NK-92 (cell line): ENCODE measurements around the gene GNAS.

Source experiments
- DNase-seq: peaks from one replicate; lab custom pipeline; 2025; ENCODE audit not compliant: unreplicated experiment; lab: John Stamatoyannopoulos, UW

The GNAS gene

DNA sequence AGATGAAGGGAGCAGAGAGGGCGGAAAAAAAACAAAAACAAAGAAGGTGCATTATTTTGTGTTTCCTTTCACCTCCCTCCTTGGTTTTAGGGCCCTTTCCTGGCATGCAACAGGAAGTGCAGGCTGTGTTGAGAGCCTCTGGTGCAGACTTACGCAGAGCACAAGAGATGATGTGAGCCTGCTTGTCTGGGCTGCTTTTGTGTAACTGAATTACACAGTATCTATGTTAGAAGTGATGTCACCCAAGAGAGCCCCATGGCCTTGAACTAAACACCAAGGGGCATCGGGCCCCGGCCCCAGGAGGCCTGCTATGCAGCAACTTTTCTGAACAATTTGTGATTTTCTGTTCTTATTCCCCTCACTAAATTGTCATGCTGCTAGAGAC lies 25.5 kb downstream of the GNAS start:
- DNase-seq: no peak

DNA sequence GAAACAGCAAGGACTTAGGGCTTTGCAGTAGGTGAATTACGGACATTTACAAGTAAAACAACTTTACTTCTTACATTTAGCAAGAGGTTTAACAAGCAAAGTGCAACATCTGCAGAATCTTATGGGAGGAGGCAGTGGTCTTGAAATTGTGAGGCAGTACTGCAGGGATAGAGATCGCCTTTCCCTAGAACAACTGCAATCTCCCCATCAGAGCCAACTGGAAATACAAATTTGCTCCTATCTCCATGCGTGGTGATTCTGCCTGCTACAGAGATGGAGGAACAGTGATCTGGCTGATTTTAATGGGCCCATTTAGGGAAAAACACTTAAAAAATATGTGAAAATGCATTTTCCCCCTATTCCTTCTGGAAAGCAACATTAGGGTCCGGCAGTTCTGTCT lies 25.9 kb downstream of the GNAS start:
- no peak for DNase-seq

DNA sequence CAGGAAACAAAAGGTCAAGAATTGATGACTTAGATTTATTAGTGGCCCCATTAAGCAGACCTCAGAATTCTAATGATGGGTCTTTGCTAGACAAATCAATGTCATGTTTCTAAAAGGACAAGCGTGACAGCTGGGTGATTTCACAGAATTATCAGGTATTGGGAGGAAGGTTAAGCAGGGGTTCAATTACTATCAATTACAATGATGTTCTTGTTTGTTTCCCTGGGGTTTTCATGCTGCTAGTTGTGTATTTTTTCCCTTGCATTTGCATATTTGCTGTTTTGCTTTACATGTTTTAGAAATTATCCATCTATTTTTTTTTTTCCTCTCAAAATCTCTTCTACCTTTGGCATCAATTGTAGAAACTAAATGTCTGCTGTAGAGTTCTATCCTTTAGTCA lies 27.9 kb downstream of the GNAS start:
- DNase-seq: no peak

DNA sequence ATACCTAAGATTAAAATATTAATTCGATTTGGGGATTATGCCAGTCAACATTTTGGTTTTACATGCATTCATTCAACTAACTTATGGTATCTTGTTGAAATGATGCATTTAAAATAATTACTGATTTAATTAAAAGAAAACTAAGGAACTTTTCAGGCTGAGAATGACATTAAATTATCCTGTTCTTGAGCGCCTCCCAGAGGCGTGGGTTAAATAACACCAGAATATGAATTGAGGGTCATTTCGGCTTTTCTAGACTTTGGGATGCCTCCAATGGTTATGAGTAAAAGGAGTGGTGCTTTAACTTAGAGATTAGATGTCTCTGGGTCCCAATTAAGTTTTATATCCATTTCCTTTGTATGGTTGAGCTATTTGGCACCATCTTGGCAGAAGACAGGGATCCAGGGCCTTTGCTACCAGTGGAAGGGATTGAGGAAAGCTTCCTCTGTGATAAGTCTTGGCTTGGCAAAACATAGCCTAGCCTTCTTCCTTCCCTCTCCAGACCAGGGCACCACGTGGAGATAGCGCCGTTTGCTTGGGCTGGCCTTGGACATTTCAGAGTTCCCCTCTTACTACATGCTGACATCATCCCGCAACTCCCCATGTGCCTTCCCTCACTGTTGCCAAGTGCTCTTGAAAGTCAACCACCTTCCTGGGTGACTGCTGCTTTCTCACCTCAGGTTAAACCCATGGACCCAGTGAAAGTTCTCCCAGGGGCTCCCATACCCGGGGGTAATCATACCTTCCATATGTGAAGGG lies 28.7 kb downstream of the GNAS start:
- no peak for DNase-seq

DNA sequence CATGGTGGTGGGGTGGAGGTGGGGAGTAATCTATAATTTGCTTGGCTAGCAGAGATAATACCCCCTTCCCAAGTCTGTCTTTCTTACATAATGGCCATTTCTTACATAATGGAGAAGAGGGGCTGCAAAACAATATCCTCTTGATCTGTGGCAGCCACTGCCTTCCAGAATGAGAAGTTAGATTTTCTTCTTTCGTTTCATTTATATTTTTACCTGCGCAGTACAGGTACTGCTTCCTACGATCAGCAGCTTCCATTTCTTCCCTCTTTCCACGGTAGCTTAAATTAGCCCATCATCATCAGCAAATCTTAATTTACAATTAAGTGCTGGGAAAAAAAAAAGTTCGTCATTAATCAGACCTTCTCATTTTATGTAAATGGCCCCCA lies 30.2 kb downstream of the GNAS start:
- DNase-seq: no peak

DNA sequence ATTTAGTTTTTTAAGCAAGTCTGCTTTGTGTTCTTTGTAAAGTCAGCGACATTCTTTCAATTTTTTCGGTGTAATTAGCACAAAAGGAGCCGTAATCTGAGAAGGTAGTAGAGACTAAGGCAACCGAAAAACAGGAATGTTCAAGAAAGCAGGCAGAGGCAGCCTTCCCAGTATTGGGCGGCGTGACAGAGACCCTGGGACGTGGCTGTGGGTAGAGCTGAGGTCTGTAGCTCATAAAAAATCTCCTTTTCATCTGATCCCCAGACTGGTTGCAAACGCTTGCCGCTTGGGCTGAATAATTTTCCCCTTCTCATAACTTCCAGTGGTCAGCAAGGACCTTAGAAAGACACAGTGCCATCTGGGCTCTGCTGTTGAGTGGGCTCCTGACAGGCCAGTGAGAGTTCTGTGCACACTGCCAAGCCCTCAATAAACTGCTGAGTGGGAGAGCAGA lies 30.8 kb downstream of the GNAS start:
- DNase-seq: no peak

DNA sequence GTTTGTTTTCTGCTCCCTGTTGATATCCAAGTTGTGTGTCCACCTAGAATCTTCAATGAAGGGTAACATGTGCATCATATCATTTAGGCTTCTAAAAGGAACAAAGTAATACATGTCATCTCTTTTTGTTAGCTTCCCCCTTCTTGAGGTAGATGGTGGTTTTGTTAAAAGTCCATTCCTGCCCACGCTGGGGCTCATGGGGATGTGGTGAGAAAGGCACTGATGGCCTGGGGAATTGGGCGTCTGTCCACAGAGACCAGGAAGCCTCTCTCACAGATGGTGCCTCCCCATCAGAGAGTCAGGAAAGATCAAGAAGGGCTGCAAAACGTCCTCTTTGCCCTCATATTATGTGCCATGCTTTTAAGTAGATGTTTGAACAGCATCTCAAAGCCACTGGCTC lies 32.5 kb downstream of the GNAS start:
- DNase-seq: no peak

DNA sequence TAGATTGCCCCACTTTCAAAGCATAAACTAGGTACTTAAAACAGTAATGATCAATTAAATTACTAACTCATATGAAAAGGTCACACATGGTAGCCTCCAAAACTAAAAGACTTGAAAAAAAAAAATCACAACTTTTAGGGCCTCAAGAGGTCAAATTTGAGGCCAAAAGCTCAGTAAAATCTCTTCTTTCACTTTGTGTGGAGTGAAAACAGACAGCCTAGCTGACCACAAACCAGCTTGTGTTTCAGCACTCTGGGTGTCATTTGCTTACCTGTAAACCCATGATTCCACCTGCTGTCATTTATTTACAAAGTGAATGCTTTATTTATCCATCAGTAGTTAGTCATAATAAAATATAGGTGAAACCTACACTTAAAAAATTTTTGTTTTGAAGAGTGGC lies 34.0 kb downstream of the GNAS start:
- DNase-seq: no peak

DNA sequence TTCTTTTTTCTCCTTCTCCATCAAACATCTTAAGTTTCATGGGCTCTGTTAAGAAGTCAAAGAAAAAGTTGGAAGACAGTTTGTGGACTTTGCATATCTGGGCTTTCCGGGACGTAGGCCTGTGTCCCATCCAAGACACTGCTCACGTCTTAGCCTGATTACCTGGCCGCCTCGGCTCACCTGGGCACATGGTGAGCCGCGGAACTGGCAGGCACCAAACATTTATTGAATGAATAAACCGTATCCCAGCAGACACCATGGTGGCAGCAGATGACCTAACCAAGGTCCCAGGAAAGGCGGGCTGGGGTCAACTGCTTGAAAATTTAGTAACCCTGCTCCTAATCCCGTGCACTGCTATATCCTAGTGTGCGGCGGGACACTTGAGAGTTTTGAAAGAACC lies 35.6 kb downstream of the GNAS start:
- DNase-seq: no peak

DNA sequence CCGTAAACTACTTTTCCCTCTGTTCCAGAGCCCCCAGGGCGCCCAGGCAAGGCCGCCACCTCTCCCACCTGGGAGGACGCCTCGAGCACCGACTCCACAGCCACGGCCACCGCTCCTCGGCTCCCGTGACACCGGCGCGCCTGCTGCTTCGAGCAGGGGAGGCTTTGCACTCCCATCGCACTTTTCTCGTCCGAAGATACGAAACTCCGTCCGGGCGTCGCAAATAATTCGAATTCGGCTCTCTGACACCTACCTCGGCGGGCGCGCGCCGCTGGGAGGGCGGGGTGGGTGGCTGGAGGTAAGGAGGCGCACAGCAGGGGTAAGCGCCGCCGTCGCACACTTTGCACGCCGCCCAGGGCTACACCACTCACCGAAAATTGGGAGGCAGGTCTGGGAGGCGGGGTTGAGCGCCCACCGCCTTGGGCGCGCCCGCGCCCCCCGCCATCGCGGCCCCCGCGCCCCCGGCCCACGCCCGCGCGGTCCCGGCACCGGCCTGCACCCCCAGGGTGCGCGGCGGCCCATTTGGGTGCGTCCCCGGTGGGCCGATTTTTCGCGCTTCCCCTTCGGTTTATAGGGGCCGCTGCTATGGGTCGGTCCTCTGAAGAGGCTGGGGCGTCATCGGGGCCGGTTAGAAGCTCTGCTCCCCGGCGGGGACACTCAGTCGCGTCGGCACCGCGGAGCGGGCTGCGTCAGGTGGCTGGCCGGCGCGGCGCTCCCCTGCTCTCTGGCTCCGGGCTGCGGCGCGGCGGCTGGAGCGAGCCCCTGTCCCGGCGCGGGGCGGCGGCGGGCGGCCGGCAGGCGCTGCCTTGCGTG lies 36.2 kb downstream of the GNAS start:
- no peak for DNase-seq

DNA sequence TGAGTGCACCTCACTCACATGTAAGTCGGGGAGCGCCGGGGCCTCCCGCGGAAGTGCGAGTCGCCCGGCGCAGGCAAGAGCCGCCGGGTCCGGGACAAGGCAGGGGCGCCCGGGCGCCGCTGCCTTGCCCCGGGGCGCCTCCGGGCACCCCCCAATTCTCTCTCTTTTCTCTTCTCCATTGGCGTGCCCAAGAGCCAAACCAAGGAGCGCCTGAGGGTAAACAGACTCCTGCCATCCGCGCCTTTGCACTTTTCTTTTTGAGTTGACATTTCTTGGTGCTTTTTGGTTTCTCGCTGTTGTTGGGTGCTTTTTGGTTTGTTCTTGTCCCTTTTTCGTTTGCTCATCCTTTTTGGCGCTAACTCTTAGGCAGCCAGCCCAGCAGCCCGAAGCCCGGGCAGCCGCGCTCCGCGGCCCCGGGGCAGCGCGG lies 36.8 kb downstream of the GNAS start:
- no peak for DNase-seq

DNA sequence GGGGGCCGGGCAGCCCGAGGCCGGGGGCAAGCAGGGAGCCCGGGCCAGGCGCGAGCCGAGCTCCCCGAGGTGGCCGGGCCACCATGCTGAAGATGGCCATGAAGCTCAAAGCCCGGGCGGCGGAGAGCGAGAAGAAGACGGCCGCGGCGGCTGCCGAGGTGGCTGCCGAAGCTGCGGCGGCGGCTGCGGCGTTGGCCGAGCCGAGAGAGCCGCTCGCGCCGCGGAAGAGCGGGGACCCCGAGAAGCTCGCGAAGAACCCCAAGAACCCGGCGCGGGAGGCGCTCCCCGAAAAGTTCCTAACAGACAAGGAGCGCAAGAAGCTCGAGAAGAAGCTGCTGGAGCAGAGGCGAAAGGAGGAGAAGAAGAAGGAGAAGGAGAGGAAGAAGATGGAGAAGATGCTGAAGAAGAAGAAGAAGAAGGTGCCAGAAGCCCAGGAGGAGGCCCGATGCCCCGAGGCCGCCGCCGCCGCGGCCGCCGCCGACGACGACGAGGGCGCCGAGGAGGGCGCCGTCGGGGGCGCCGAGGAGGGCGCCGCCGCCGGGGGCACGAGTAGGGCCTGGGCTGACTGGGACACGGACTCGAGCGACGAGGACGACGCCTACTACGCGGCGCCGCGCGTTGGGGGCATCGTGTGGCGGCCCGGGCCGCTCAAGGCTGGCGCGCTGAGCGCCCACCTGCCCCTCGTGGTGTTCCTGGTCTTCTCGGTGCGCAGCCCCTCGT lies 37.4 kb downstream of the GNAS start:
- DNase-seq: no peak

DNA sequence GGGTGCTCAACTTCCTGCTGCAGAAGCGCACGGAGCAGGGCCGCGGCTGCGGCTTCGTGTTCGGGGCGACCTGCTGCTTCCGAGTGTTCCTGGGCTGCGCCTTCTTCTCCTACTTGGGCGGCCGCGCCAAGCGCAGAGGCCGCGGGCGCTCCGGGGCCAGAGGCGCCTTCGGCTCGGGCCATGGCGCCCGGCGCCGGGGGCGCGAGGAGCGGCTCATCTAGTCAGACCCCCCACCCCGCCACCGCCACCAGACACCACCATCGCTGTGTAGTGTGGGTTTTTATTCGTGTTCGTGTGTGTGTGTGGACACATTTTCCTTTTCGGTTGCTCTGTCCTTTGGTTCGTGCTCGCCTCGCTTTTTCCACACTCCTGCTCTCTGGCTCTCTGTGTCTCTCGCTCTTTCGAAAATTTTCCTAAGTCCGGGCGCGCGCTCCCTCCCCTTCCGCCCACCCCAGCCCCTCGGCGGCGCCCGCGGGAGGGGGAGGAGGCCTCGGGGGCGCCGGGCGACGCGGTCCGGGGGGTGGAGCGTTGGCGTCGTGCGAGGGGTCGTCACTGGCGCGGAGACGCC lies 38.1 kb downstream of the GNAS start:
- no peak for DNase-seq

DNA sequence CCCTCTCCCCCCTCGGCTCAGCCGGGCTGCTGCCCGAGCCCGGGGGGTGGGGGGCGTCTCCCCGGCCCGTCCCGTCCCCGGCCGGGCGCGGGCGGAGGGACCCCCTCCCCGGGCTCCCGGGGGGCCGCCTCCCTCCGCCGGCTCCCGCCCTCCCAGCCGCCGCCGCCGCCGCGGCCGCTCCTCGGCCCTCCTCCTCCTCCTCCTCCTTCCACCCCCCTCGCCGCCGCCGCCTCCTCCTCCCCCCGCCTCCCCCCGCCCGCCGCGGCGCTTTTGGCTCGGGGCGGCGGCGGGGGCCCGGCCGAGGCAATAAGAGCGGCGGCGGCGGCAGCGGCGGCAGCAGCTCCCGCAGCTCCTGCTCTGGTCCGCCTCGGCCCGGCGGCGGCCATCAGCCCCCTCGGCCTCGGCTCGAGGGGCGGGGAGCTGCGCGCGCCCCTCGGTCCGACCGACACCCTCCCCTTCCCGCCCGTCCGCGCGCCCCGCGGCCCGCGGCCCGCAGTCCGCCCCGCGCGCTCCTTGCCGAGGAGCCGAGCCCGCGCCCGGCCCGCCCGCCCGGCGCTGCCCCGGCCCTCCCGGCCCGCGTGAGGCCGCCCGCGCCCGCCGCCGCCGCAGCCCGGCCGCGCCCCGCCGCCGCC lies 38.7 kb downstream of the GNAS start:
- DNase-seq: no peak

DNA sequence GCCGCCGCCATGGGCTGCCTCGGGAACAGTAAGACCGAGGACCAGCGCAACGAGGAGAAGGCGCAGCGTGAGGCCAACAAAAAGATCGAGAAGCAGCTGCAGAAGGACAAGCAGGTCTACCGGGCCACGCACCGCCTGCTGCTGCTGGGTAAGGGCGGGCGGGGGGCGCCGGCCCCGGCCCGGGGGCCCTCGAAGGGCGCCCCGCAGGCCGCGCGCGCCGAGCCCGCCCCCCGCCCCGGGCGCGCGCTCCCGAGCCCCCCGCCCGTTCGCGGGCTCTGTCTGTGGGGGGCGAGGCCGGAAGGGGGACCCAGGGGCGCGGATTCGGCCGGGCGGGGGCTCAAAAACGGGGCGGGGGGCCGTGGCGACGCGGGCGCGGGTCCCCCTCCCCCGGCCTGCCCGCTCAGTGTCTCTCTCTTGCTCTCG lies 39.2 kb downstream of the GNAS start:
- no peak for DNase-seq

DNA sequence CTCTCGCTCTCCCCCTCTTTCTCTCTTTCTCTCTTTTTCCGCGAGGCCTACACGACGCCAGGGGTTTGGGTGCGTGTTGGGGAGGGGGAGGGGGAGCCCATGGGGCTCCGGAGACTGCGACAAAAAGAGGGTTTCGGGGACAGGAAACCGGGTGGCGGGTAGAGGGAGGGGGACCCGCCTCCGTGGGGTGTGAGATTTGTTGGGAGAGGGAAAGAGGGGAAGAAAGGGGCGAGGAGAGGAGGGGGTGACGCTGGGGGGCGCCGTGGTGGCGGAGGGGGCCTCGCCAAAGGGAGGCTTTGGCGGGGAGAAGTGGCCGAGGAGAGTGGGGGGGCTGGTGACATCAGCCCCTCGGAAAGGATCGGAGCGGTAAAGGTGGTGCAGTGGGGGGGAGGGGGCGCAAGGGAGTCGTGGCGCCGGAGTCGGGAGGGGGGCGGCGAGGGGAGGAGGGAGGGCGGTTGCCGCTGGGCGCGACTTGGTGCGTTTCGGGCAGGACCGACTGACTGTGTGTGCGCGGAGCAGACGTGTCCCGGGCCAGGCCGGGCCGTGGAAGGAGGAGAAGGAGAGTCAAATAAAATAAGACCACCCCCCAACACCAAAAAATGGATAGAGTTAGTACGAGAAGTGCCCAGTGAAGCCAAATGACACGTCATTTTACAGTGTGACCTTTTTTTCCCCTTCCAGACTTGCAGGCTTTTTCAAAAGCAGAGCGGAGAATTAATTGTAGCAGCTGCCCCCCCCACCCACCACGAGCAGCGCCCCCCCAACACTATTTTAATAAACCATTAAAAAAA lies 39.8 kb downstream of the GNAS start:
- DNase-seq: no peak

DNA sequence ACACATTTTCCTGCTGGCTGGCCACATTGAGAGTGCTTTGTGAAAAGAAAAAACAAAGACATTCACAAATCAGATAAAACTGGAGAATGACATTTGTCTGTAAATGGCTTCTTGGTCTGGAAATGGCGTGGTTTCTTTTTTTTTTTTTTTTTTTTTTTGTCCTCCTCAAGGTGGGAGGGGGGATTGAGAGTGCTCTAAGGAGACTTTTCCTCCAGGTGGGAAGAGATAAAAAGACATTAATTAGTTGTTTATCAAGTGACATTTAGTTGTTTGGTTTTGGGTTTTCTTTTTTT lies 40.4 kb downstream of the GNAS start:
- no peak for DNase-seq

DNA sequence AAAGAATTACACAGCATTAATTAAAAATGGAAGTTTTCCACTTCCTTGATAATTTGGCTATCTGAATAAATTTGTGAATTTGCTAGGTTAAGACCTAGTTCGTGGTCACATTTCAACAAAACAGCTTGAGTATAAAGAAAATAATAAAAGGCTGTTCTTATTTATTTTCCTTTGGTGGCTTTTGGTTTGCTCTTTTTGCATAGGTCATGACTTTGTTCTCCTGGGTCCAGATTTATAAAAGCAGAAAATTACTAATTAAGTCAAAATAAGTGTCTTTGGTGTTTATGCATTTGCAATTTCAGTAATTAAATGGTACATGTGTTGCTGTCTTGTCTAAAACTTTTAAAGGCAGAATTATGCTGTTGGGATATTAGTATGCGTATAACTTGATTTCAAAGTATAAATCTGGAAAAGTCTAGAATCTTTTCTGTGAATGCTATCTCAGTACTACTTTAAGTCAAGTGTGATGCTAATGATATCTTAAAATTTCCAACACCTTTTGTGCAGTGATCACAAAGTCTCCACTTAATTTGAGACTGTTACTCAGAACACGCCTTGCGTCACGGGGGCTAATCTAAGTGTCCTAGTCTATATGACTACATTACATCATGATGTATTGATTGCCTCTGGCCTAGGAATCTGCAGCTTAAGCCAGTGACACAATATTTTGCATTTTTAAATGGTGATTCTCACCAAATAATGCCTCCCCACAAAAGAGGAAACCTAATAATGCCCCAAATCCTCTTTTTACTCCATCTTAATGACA lies 41.0 kb downstream of the GNAS start:
- no peak for DNase-seq

DNA sequence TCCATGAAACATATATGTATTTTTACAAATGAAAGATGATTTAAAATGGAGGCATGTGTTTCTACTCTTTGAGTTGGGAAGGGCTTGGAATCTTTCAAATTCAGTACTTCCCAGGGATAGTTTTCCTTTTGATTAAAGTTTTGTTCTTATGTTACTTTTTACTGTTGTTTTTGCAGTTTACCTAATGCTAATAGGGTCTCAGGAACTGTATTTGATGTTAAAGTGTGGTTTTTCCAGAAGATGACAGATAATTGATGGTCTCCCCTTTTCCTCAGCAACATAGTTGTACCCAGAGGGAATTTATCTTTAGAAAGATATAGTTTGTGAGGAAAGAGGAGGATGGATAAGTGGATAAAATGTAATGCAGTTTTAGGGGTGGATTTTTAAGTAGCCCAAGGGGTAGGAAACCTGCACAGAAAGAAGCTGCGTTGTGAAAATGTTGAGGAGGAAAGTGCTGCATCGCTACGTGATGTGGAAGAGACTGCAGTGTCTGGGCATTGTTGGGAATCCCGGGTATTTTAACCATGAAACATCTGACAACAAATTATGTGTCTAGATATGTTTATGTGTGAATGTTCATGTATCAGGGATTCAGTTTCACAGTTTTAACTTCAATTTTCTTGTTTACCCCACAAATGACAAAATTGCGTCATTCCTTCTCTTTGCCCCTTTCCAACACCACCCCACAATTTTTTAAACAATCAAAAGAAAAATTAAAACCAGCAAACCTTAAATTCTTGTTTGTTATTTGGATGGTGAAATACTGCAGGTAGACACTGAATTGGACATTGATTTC lies 42.3 kb downstream of the GNAS start:
- no peak for DNase-seq
